Measurements from ENCODE around the gene SETD9. TPM values are rescaled to one million over a fixed set of nuclear protein-coding genes. Genes with fewer than 3 reads are reported as not detected.

Gene SETD9
- 18.6 and 39.3 TPM in 2 replicates for total RNA-seq (ENCODE audit: low replicate concordance)

GRCh38 chr5:56909294-56910209 lies at the start of gene SETD9:
TSS of gene SETD9 (plus strand) at chr5:56909596. CDS start at chr5:56909646, 50 bp downstream.
- H3F3A ChIP-seq (ENCODE audit: low read depth): peaks cover 13% of the 10 kb centered on the region
- Mint-ChIP-seq H3K9me3 (peaks cover 4% of the 10 kb centered on the region), H3K27ac (peak within 1 kb of the TSS; percentile 99), H3K4me1 (peaks cover 24% of the 10 kb centered on the region), H3K36me3 (peaks cover 6% of the 10 kb centered on the region), H3K27me3 (ENCODE audit: insufficient read depth, low read depth) (no peaks in the 10 kb centered on the region), H3K4me3 (peak within 1 kb of the TSS; percentile 90)
- H3K27me3 ChIP-seq: no peaks in the 10 kb centered on the region
- H2AFZ ChIP-seq (replicated peaks): peak within 1 kb of the TSS; percentile 77
- H3K36me3 ChIP-seq: no peaks in the 10 kb centered on the region
- H3K4me2 ChIP-seq: peak within 1 kb of the TSS; percentile 84
- H4K20me1 ChIP-seq (ENCODE audit: low read depth): no peaks in the 10 kb centered on the region
- peak; percentile 100 for DNase-seq (ENCODE audit: low spot score)
- H3K4me1 ChIP-seq: peaks cover 13% of the 10 kb centered on the region
- H3K4me3 ChIP-seq: peak within 1 kb of the TSS; percentile 59
- peaks cover 18% of the 10 kb centered on the region for H3K79me2 ChIP-seq (ENCODE audit: low read depth)
- TF ChIP-seq EZH2phosphoT487 (IDR thresholded peaks at IDR 0.05) (no peak), EZH2 (IDR thresholded peaks at IDR 0.05) (no peak), CTCF (IDR thresholded peaks at IDR 0.05) (no peak)
- peak within 1 kb of the TSS; percentile 74 for H3K9ac ChIP-seq
- H3K9me3 ChIP-seq (ENCODE audit: low read depth): no peaks in the 10 kb centered on the region
- peak within 1 kb of the TSS; percentile 96 for H3K27ac ChIP-seq

GRCh38 chr5:56861893-56862485 lies 47.4 kb upstream of the SETD9 start:
- H3K27ac Mint-ChIP-seq: no peak overlapping the region
- no peaks in the 10 kb centered on the region for H3K27me3 ChIP-seq
- no peak overlapping the region for H3K4me2 ChIP-seq
- H3K27me3 Mint-ChIP-seq (ENCODE audit: insufficient read depth, low read depth): no peaks in the 10 kb centered on the region
- H3K36me3 Mint-ChIP-seq: peaks cover 11% of the 10 kb centered on the region
- H3K36me3 ChIP-seq: peaks cover 10% of the 10 kb centered on the region
- H3K4me3 Mint-ChIP-seq: no peak overlapping the region
- no peaks in the 10 kb centered on the region for H3K79me2 ChIP-seq (ENCODE audit: low read depth)
- H3F3A ChIP-seq (ENCODE audit: low read depth): no peaks in the 10 kb centered on the region
- H3K4me1 ChIP-seq: peaks cover 6% of the 10 kb centered on the region
- no peak overlapping the region for H3K9ac ChIP-seq
- DNase-seq (ENCODE audit: low spot score): peak; percentile 6
- H3K27ac ChIP-seq: peak overlapping the region; percentile 24
- no peaks in the 10 kb centered on the region for H4K20me1 ChIP-seq (ENCODE audit: low read depth)
- no peak overlapping the region for H3K4me3 ChIP-seq
- H3K9me3 ChIP-seq (ENCODE audit: low read depth): no peaks in the 10 kb centered on the region
- TF ChIP-seq CTCF (IDR thresholded peaks at IDR 0.05) (no peak), EZH2phosphoT487 (IDR thresholded peaks at IDR 0.05) (no peak), EZH2 (IDR thresholded peaks at IDR 0.05) (no peak)
- no peaks in the 10 kb centered on the region for H3K9me3 Mint-ChIP-seq
- H3K4me1 Mint-ChIP-seq: no peaks in the 10 kb centered on the region
- H2AFZ ChIP-seq (replicated peaks): no peak overlapping the region

GRCh38 chr5:56862909-56863308 lies 46.5 kb upstream of the SETD9 start:
- no peaks in the 10 kb centered on the region for H3K9me3 Mint-ChIP-seq
- no peaks in the 10 kb centered on the region for H3K79me2 ChIP-seq (ENCODE audit: low read depth)
- H3K9ac ChIP-seq: no peak overlapping the region
- no peak overlapping the region for H3K27ac Mint-ChIP-seq
- H3K27me3 Mint-ChIP-seq (ENCODE audit: insufficient read depth, low read depth): no peaks in the 10 kb centered on the region
- H3K4me3 ChIP-seq: no peak overlapping the region
- H3K9me3 ChIP-seq (ENCODE audit: low read depth): no peaks in the 10 kb centered on the region
- no peak overlapping the region for H2AFZ ChIP-seq (replicated peaks)
- H3K4me1 ChIP-seq: peaks cover 6% of the 10 kb centered on the region
- no peak overlapping the region for H3K27ac ChIP-seq
- no peak overlapping the region for H3K4me3 Mint-ChIP-seq
- H4K20me1 ChIP-seq (ENCODE audit: low read depth): no peaks in the 10 kb centered on the region
- H3K4me2 ChIP-seq: no peak overlapping the region
- no peak for TF ChIP-seq CTCF (IDR thresholded peaks at IDR 0.05)
- TF ChIP-seq EZH2phosphoT487 (IDR thresholded peaks at IDR 0.05): no peak
- no peak for TF ChIP-seq EZH2 (IDR thresholded peaks at IDR 0.05)
- no peaks in the 10 kb centered on the region for H3F3A ChIP-seq (ENCODE audit: low read depth)
- H3K36me3 Mint-ChIP-seq: peaks cover 11% of the 10 kb centered on the region
- H3K27me3 ChIP-seq: no peaks in the 10 kb centered on the region
- no peak for DNase-seq (ENCODE audit: low spot score)
- no peaks in the 10 kb centered on the region for H3K4me1 Mint-ChIP-seq
- peaks cover 10% of the 10 kb centered on the region for H3K36me3 ChIP-seq
